Measurements from ENCODE around the gene GTPBP2.
A peak's percentile ranks its signal among the peaks of the same experiment; 100 is the strongest.
"Not testable (repeated sequence)": the region's sequence is repeated elsewhere in the genome, so short reads cannot be mapped to it uniquely, and the experiment has no call there.

The GTPBP2 gene

DNA sequence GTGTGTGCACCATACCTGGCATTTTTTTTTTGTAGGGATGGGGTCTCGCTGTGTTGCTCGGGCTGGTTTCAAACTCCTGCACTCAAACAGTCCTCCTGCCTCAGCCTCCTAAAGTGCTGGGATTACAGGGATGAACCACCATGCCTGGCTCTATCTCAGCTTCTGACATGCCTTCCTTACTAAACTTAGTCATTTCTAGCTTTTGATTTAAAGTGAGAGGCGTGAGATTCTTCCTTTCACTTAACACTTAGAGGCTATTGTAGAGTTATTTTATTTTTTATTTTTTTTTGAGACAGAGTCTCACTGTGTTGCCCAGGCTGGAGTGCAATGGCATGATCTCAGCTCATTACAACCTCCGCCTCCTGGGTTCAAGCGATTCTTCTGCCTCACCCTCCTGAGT is 33.9 kb upstream of the GTPBP2 start:
- DNase-seq (ENCODE audit: low read depth in 2 of 2), result not testable (repeated sequence)

GRCh38 chr6:43658161-43658560 is 29.1 kb upstream of the GTPBP2 start:
- DNase-seq (ENCODE audit: low read depth in 2 of 2), result no peak

DNA sequence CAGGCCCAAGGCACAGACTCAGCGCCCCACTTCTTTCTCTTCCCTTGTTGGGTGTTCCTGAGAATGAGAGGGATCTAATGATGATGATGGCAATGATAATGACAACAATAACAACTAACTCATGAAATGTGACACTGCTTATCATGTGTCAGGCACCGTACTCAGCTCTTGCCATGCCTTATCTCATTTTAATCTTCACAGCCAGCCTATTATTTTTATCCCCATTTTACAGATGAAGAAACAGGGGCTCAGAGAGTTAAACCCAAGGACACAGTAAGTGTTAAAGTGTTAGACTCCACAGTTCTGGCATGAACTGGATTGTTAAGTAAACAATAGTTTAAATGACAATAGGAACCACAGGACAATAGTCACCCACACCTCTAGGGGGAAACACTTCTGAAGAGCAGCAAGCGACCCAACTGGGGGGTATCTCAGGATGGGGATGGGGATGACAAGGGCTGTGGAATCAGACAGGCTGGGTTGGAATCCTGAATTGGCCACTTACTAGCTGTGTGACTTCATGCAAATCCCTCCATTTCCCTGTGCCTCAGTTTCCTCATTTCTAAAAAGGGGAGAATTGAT is 28.2 kb upstream of the GTPBP2 start:
- no peak for DNase-seq (ENCODE audit: low read depth in 2 of 2)

- DNase-seq (ENCODE audit: low read depth in 2 of 2), result not testable (repeated sequence)
These were observed 23.8 kb upstream of the GTPBP2 start for GRCh38 chr6:43652822-43653221.

- DNase-seq (ENCODE audit: low read depth in 2 of 2), result no peak
These were observed 19.2 kb upstream of the GTPBP2 start for GRCh38 chr6:43648248-43648647.

GRCh38 chr6:43647613-43648012 is 18.5 kb upstream of the GTPBP2 start:
- DNase-seq (ENCODE audit: low read depth in 2 of 2), result no peak

GRCh38 chr6:43645613-43645964 is 16.5 kb upstream of the GTPBP2 start:
- DNase-seq (ENCODE audit: low read depth in 2 of 2), result no peak

GRCh38 chr6:43644940-43645612 is 16.0 kb upstream of the GTPBP2 start, which contains the start of gene RSPH9:
Gene RSPH9, plus strand, starts transcription at chr6:43645036. Its CDS starts 63 bp downstream, at chr6:43645099.
- DNase-seq (ENCODE audit: low read depth in 2 of 2), result no peak

DNA sequence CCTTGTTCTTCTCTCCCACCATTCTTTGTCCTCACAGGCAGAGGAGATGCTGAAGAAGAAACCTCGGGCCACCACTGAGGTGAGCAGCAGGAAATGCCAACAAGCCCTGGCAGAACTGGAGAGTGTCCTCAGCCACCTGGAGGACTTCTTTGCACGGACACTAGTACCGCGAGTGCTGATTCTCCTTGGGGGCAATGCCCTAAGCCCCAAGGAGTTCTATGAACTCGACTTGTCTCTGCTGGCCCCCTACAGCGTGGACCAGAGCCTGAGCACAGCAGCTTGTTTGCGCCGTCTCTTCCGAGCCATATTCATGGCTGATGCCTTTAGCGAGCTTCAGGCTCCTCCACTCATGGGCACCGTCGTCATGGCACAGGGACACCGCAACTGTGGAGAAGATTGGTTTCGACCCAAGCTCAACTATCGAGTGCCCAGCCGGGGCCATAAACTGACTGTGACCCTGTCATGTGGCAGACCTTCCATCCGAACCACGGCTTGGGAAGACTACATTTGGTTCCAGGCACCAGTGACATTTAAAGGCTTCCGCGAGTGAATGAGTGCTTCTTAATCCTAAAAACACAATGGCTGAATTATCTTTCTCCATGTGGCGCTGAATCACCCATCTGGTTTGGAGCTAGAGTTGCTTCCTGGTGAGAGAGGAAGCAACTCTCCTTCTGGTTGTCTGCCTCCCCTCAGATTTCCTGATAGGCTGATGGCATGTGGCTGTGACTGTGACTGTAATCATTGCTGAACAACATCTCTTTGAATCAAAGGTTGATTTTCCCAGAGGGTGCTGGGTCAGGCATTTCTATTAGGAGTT is 11.1 kb upstream of the GTPBP2 start:
- no peak for DNase-seq (ENCODE audit: low read depth in 2 of 2)

- DNase-seq (ENCODE audit: low read depth in 2 of 2), result no peak
These were observed 7.2 kb upstream of the GTPBP2 start for GRCh38 chr6:43636308-43636659.

GRCh38 chr6:43635387-43636307 is 6.6 kb upstream of the GTPBP2 start, which contains the start of gene MAD2L1BP:
Gene MAD2L1BP, plus strand, starts transcription at chr6:43635840. Its CDS starts 36 bp downstream, at chr6:43635876.
- DNase-seq (ENCODE audit: low read depth in 2 of 2), result peak in 1 of 2 experiments; percentile 39

DNA sequence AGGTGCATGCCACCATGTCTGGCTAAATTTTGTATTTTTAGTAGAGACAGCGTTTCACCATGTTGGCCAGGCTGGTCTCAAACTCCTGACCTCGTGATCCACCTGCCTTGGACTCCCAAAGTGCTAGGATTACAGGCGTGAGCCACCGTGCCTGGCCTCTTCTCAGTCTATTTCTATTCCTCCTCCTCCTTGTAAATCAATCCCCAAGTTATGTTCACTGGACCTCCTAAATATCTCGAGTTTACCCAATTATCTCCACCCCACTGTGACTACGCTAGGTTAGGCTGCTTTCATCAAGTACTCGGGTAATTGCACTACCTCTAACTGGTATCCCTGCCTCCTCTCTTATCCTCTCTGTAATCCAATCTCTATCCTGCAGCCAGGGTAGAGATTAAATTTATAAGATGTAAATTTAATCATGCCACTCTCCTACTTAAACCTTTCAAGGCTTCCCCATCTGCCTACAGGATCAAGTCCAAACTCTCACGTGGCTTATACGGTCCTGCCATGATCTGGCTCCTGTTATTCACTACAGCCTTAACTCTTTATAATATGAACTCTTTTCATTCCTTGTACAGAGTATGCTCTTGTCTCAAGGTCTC is 5.7 kb upstream of the GTPBP2 start:
- no peak for DNase-seq (ENCODE audit: low read depth in 2 of 2)

DNA sequence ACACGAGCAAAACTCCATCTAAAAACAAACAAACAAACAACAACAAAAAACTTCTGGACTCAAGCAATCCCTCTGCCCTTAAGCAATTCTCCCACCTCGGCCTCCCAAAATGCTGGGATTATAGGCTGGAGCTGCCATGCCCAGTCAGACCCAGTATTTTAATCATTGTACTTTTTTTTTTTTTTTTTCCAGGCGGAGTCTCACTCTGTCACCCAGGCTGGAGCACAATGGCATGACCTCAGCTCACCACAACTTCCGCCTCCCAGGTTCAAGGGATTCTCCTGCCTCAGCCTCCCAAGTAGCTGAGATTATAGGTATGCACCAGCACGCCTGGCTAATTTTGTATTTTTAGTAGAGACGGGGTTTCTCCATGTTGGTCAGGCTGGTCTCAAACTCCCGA is 3.9 kb upstream of the GTPBP2 start:
- DNase-seq (ENCODE audit: low read depth in 2 of 2), result not testable (repeated sequence)

DNA sequence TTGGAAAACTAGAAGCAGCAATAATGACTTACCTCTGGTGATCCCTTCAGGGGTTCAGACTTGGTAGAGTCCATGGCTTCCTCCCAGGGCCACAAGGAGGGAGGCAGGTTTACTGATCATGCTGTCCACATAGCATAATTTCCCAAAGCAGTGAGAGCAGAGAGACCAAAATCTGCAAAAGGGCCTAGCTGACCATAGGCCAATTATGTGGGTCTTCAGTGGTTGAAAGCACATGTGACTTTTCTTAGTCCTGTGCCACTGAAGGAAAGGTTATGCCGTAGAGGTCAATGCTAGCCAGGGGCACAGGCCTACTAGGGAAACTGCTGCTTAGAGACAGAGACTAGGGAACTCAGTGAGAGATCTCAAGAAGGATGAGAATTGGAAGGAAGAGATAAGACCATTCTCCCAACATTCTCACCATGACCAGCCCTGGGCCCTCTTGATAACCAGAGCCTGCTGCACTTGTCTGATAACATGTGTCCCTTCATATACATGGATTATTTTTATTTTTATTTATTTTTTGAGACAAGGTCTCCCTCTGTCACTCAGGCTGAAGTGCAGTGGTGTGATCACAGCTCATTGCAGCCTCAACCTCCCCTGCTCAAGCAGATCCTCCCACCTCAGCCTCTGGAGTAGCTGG is 2.0 kb upstream of the GTPBP2 start:
- DNase-seq (ENCODE audit: low read depth in 2 of 2), result no peak

DNA sequence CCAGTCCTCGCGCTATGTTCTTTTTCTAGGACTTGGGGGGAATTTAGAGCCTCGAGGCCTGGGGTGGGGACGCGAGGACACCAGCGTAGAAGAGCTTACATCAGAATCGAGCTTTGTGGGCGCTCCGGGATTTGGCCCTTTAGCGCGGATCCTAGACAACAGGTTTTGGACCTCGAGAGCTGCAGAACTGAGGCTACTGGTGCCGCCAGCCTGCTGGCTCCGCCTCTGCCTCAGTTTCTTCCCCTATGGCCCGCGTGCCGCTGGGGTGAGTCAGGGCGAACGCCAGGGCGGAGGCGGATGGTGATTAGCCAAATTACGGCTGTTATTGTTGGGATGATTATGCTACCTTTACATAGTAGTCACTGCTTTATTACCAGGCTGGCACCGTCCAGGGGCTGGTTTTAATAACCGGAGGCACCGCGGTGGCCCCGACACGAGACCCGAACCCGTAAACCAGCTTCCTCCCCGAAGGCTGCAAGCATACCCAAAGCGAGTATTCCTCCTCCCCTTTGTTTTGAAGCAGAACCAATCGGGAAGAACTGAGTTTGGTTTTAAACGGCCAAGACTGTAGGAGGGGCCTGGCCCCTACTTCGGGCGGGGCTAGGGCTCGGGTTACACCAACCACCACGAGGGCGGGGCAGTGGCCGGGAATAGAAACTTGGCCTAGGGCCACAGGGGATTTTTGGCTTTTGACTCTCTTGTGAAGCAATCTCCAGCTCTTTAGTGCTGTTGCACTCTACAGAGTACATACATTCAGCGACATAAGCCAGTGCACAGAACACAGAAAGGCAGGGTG is 639 bp upstream of the GTPBP2 start:
- DNase-seq (ENCODE audit: low read depth in 2 of 2), result peak; percentile 97 to 98

GRCh38 chr6:43628393-43629103 is 516 bp downstream of the GTPBP2 start:
- DNase-seq (ENCODE audit: low read depth in 2 of 2), result no peak

GRCh38 chr6:43627008-43627825 is 1.8 kb downstream of the GTPBP2 start:
- DNase-seq (ENCODE audit: low read depth in 2 of 2), result peak; percentile 79 to 80

- DNase-seq (ENCODE audit: low read depth in 2 of 2), result no peak
These were observed 3.6 kb downstream of the GTPBP2 start for GRCh38 chr6:43625393-43625992.

All from fibroblast of skin of left biceps (primary cell).